IMR-90 (cell line): ENCODE results near the gene C6orf136. TPM values are rescaled to one million over a fixed set of nuclear protein-coding genes. Genes with fewer than 3 reads are reported as not detected.

Source experiments
- ATAC-seq: fragments of 200-7000 bp; cut with Tn5 transposase; 2 replicates; pipeline ENCODE4 v1.9.1; 2020; ENCODE audit warnings: low read depth, mild to moderate bottlenecking, moderate library complexity
- BruUV-seq: library from RNA; stranded (reverse); fragments of 400-500 nt; replicated peaks from 2 replicates; lab custom pipeline; 2021; lab: Mats Ljungman, UMichigan
- CTCF ChIA-PET: fragments of 300-600 bp; formaldehyde crosslinking; extraction: SDS; loops from one replicate; lab custom pipeline; 2021; ENCODE audit warnings: antibody characterized with exemption; lab: Yijun Ruan, JAX
- POLR2A ChIA-PET: fragments of 300-600 bp; sonication (Branson Sonifier 250); formaldehyde crosslinking; loops from one replicate; lab custom pipeline; 2022; ENCODE audit warnings: antibody characterized with exemption; ENCODE audit not compliant: unreplicated experiment; lab: Charles Lee
- DNase-seq: peaks from one replicate; pipeline ENCODE4 v3.0.0; 2013
- H2AFZ ChIP-seq: replicated peaks from 2 replicates; pipeline ENCODE3; 2013; ENCODE audit warnings: low read length, mild to moderate bottlenecking; ENCODE audit not compliant: poor library complexity
- H2AK5ac ChIP-seq: 2 replicates; pipeline ENCODE4 v1.6.1; 2013; ENCODE audit warnings: low read depth, low read length, inconsistent platforms
- H2AK9ac ChIP-seq: replicated peaks from 2 replicates; pipeline ENCODE3; 2013; ENCODE audit warnings: mild to moderate bottlenecking, low read depth, low read length, moderate library complexity; ENCODE audit not compliant: poor library complexity
- H2BK120ac ChIP-seq: 2 replicates; pipeline ENCODE4 v1.6.1; 2013; ENCODE audit warnings: low read depth, low read length, inconsistent platforms
- H2BK15ac ChIP-seq: 3 replicates; pipeline ENCODE4 v1.6.1; 2013; ENCODE audit warnings: low read depth, low read length, inconsistent platforms
- H2BK20ac ChIP-seq: 2 replicates; pipeline ENCODE4 v1.6.1; 2013; ENCODE audit warnings: low read depth, mild to moderate bottlenecking, inconsistent platforms, low read length, moderate library complexity
- H2BK5ac ChIP-seq: 2 replicates; pipeline ENCODE4 v1.6.1; 2013; ENCODE audit warnings: mild to moderate bottlenecking, low read depth, low read length, inconsistent platforms; ENCODE audit not compliant: poor library complexity, severe bottlenecking
- H3K14ac ChIP-seq: replicated peaks from 2 replicates; pipeline ENCODE4 v1.6.1; 2013; ENCODE audit warnings: low read depth, low read length, inconsistent platforms
- H3K18ac ChIP-seq: 2 replicates; pipeline ENCODE4 v1.6.1; 2013; ENCODE audit warnings: low read depth, low read length, control low read depth
- H3K23ac ChIP-seq: 2 replicates; pipeline ENCODE4 v1.6.1; 2013; ENCODE audit warnings: low read depth, low read length, inconsistent platforms
- H3K27ac ChIP-seq: 2 replicates; pipeline ENCODE4 v1.5.1; 2013; ENCODE audit warnings: mild to moderate bottlenecking, control low read depth, low read length; ENCODE audit not compliant: insufficient read depth
- H3K27me3 ChIP-seq: 2 replicates; pipeline ENCODE4 v1.6.1; 2013; ENCODE audit warnings: low read length; ENCODE audit not compliant: control insufficient read depth, insufficient read depth
- H3K36me3 ChIP-seq: 2 replicates; pipeline ENCODE4 v1.6.1; 2013; ENCODE audit warnings: low read length, mixed read lengths; ENCODE audit not compliant: control insufficient read depth, insufficient read depth
- H3K4ac ChIP-seq: 2 replicates; pipeline ENCODE4 v1.6.1; 2013; ENCODE audit warnings: low read depth, low read length, inconsistent platforms
- H3K4me1 ChIP-seq: 2 replicates; pipeline ENCODE4 v1.6.1; 2013; ENCODE audit warnings: low read length, mixed read lengths; ENCODE audit not compliant: control insufficient read depth, insufficient read depth
- H3K4me2 ChIP-seq: 2 replicates; pipeline ENCODE4 v1.6.1; 2013; ENCODE audit warnings: low read depth, mild to moderate bottlenecking, control low read depth, low read length, moderate library complexity
- H3K4me3 ChIP-seq: 2 replicates; pipeline ENCODE4 v1.5.1; 2013; ENCODE audit warnings: low read depth, mild to moderate bottlenecking, control low read depth, low read length, moderate library complexity; ENCODE audit not compliant: insufficient read depth
- H3K56ac ChIP-seq: 2 replicates; pipeline ENCODE4 v1.6.1; 2013; ENCODE audit warnings: low read length, inconsistent platforms; ENCODE audit not compliant: insufficient read depth; ENCODE audit errors: extremely low read depth
- H3K79me1 ChIP-seq, 2 experiments: 2 replicates each; pipeline ENCODE4 v1.6.1; 2013; ENCODE audit warnings: low read length in 2 of 2, inconsistent platforms in 1 of 2, low read depth in 1 of 2
- H3K9ac ChIP-seq: 2 replicates; pipeline ENCODE4 v1.6.1; 2013; ENCODE audit warnings: low read depth, low read length, control low read depth
- H3K9me1 ChIP-seq: 2 replicates; pipeline ENCODE4 v1.6.1; 2013; ENCODE audit warnings: low read length, inconsistent platforms; ENCODE audit not compliant: insufficient read depth
- H3K9me3 ChIP-seq: 2 replicates; pipeline ENCODE4 v1.6.1; 2013; ENCODE audit warnings: low read length; ENCODE audit not compliant: control insufficient read depth, insufficient read depth
- H4K20me1 ChIP-seq: 2 replicates; pipeline ENCODE4 v1.6.1; 2013; ENCODE audit warnings: low read length, inconsistent platforms; ENCODE audit not compliant: insufficient read depth
- H4K5ac ChIP-seq: 2 replicates; pipeline ENCODE4 v1.6.1; 2013; ENCODE audit warnings: mild to moderate bottlenecking, low read depth, low read length, control low read depth
- H4K8ac ChIP-seq, 2 experiments: 2 replicates each; pipeline ENCODE4 v1.6.1; 2013; ENCODE audit warnings: low read depth in 2 of 2, low read length in 2 of 2, control low read depth in 1 of 2, inconsistent platforms in 1 of 2
- H4K91ac ChIP-seq: 2 replicates; pipeline ENCODE4 v1.6.1; 2013; ENCODE audit warnings: low read depth, low read length, inconsistent platforms; ENCODE audit not compliant: insufficient read depth
- MAZ ChIP-seq: IDR thresholded peaks from 2 replicates; pipeline ENCODE4 v1.6.1; 2012; ENCODE audit warnings: low read depth, mild to moderate bottlenecking, low read length, improper control_type of control experiment, moderate library complexity, borderline replicate concordance
- POLR2A ChIP-seq: IDR thresholded peaks from 2 replicates; pipeline ENCODE4 v1.6.1; 2012; ENCODE audit warnings: mild to moderate bottlenecking, low read depth, low read length
- RAD21 ChIP-seq: IDR thresholded peaks from 2 replicates; pipeline ENCODE4 v1.6.1; 2012; ENCODE audit warnings: low read length, improper control_type of control experiment
- WGBS, 2 experiments: methylation state at CpG; one replicate each; pipeline versions ENCODE4 v1.1.5 to v1.1.7; 2013; ENCODE audit warnings: missing lambda C conversion rate in 2 of 2; ENCODE audit not compliant: insufficient read length in 1 of 2; ENCODE audit errors: extremely low coverage in 2 of 2; 5-methylcytosine and 5-hydroxymethylcytosine counted together
- dilution Hi-C: fragments of 300-500 bp; cut with HindIII; formaldehyde crosslinking; loops from one replicate; pipeline ENCODE4 v1.14.3; 2018; ENCODE audit warnings: low sequenced_read_pairs; ENCODE audit not compliant: unreplicated experiment
- in situ Hi-C: fragments of 300-500 bp; cut with MboI; formaldehyde crosslinking; loops from 3 replicates; pipeline ENCODE4 v1.14.3; 2019; ENCODE audit warnings: low sequenced_read_pairs, inconsistent platforms, mixed read lengths
- intact Hi-C: fragments of 100-400 bp; cut with micrococcal nuclease; formaldehyde crosslinking; loops from 2 replicates; pipeline ENCODE4 v1.10.0; 2022
- polyA plus RNA-seq, 3 experiments: library from polyadenylated mRNA; depleted of rRNA; stranded (reverse); fragments of >200 nt; gene quantifications; 2 replicates each; pipeline ENCODE4 v1.2.3, GENCODE V29; 2012; ENCODE audit warnings: low replicate concordance in 1 of 3
- total RNA-seq: library from RNA; depleted of rRNA; stranded (reverse); fragments of >200 nt; gene quantifications from 2 replicates; pipeline ENCODE4 v1.2.3, GENCODE V29; 2012
- TF ChIP-seq, protein P1 (sequence below): fragments of 150-350 bp; IDR thresholded peaks from 2 replicates; pipeline ENCODE4 v1.6.1; 2017; ENCODE audit warnings: mild to moderate bottlenecking, antibody characterized with exemption, low read length, low read depth
- TF ChIP-seq, protein P2 (sequence below): conservative IDR thresholded peaks from 2 replicates; pipeline ENCODE4 v1.5.1; 2012; ENCODE audit warnings: mild to moderate bottlenecking, low read depth, low read length, improper control_type of control experiment

C6orf136 gene
- total and polyA plus RNA-seq, 2 of the 4 experiments (the other 2 are of a cell fraction) = 1.1 to 11.7 TPM

DNA sequence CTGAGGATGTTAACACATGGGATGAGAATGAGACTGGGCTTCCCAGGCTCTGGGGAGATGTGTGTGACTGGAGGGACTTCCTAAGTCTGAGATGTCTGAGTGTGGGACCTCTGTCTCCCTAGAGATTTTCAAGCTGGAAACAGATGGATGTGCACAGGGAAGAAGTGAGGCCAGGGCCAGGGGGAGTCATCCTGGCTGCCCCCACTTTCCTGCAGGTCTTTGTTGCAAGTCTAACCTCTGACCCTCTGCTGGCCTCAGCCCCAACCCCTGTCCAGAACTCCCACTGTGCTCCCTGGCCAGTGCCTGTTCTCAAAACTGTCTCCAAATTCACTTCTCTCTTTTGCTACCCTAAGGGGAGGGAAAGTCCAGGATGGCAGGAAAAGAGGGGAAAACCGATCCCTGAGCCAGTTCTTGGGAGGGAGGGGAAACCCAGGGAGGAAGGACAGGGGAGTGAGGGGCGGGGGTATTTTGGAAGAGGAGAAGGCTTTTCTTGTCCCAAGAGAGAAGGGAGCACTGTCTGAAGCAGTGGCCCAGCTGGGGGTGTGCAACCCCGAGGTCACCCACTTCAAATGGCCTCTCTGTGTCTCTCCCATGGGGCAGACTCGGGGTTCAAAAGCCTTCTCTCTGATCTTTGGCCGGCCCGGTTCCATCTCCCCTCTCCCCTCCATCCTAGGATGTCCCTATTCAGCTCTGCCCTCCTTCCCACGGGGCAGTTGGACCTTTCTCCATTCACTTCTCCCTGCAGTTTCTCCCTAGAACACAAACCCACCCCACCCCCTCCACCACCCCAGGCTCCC is 36.4 kb downstream of the C6orf136 start (continued):
- TF ChIP-seq RAD21 (no peak), MAZ (no peak), POLR2A (no peak)

DNA sequence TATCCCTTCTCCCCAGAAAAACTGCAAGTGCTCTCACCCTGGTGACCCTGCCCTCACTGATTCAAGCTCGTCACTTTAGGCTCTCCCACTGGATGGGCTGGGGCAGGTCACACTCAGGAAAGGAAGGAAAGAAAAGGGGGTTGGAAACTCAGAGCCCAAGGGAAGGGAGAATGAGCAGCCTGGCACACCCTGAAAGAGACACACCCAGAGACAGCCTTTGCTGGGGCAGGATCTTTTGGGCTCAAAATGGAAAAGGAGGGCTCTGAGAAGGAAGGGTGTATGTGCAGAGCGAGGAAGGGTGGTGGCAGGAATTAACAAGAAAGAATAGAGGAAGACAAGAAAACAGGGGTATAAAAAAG is 37.0 kb downstream of the C6orf136 start:
- Histone ChIP-seq H2AK5ac (peak overlapping the region; percentile 98), H2BK15ac (peak overlapping the region; percentile 96; the same call in 2 of the 3 replicates), H3K27me3 (no peaks in the 10 kb centered on the region), H3K27ac (peak overlapping the region; percentile 100), H3K9me3 (no peaks in the 10 kb centered on the region), H3K4me2 (peak overlapping the region; percentile 96), H3K18ac (peak overlapping the region; percentile 92), H3K9me1 (peaks cover 2% of the 10 kb centered on the region; the same call in 1 of the 2 replicates), H3K23ac (peak overlapping the region; percentile 100), H2BK5ac (peak overlapping the region; percentile 96), H4K20me1 (peaks cover 70% of the 10 kb centered on the region), H3K14ac (peak overlapping the region; percentile 100), H2AFZ (no peak overlapping the region), H3K36me3 (peaks cover 44% of the 10 kb centered on the region), H2BK120ac (peak overlapping the region; percentile 88), H3K4me3 (peak overlapping the region; percentile 97), H4K8ac (peak overlapping the region; percentile 90 to 96), H4K5ac (peak overlapping the region; percentile 61), H3K56ac (peak overlapping the region; percentile 100), H3K9ac (peak overlapping the region; percentile 100), H2BK20ac (peak overlapping the region; percentile 32; the same call in 1 of the 2 replicates), H3K4ac (peak overlapping the region; percentile 98), H2AK9ac (peak overlapping the region; percentile 95), H3K79me1 (peaks cover 10 to 38% of the 10 kb centered on the region in 2 experiments; a peak in 3 of 4 replicates), H4K91ac (peak overlapping the region; percentile 99), H3K4me1 (peaks cover 23% of the 10 kb centered on the region)
- ATAC-seq = no peak
- TF ChIP-seq, protein P1, sequence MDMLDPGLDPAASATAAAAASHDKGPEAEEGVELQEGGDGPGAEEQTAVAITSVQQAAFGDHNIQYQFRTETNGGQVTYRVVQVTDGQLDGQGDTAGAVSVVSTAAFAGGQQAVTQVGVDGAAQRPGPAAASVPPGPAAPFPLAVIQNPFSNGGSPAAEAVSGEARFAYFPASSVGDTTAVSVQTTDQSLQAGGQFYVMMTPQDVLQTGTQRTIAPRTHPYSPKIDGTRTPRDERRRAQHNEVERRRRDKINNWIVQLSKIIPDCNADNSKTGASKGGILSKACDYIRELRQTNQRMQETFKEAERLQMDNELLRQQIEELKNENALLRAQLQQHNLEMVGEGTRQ = no peak
- TF ChIP-seq MAZ = 0 out of 2 replicates have a peak, but pooled peaks have one; percentile 17
- TF ChIP-seq, protein P2, sequence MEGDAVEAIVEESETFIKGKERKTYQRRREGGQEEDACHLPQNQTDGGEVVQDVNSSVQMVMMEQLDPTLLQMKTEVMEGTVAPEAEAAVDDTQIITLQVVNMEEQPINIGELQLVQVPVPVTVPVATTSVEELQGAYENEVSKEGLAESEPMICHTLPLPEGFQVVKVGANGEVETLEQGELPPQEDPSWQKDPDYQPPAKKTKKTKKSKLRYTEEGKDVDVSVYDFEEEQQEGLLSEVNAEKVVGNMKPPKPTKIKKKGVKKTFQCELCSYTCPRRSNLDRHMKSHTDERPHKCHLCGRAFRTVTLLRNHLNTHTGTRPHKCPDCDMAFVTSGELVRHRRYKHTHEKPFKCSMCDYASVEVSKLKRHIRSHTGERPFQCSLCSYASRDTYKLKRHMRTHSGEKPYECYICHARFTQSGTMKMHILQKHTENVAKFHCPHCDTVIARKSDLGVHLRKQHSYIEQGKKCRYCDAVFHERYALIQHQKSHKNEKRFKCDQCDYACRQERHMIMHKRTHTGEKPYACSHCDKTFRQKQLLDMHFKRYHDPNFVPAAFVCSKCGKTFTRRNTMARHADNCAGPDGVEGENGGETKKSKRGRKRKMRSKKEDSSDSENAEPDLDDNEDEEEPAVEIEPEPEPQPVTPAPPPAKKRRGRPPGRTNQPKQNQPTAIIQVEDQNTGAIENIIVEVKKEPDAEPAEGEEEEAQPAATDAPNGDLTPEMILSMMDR = no peak
- WGBS, 2 experiments = 18% methylated on average over 1 of the region's 2 CpGs; no CpG with 5 or more reads in 1 of the 2 experiments
- DNase-seq = no peak
- intact Hi-C loops = loop anchor here (5.0 kb wide), 1 partner anchor 403 kb away; no protein-coding TSS in a partner anchor
- ChIA-PET CTCF (no interaction called here), POLR2A (interaction anchor here (0.5 to 1.2 kb wide), 3 partner anchors 37 to 94 kb away, joined by 3 to 10 read pairs (median 6); no protein-coding TSS in a partner anchor)
- in situ Hi-C loops = loop anchor here (5.0 kb wide), 1 partner anchor 38 kb away; the partner anchor contains the start of gene TUBB
- dilution Hi-C loops = no loop called here
- no TSS peak for BruUV-seq
